Measurements from ENCODE around the gene NBPF1.
"Not testable (repeated sequence)": the region's sequence is repeated elsewhere in the genome, so short reads cannot be mapped to it uniquely, and the experiment has no call there.

The NBPF1 gene

GRCh38 chr1:16641159-16641975, 28.0 kb upstream of the NBPF1 start:
- DNase-seq (ENCODE audit: low read depth) = not testable (repeated sequence)

GRCh38 chr1:16639091-16640031, 26.0 kb upstream of the NBPF1 start:
- DNase-seq (ENCODE audit: low read depth) = not testable (repeated sequence)

DNA sequence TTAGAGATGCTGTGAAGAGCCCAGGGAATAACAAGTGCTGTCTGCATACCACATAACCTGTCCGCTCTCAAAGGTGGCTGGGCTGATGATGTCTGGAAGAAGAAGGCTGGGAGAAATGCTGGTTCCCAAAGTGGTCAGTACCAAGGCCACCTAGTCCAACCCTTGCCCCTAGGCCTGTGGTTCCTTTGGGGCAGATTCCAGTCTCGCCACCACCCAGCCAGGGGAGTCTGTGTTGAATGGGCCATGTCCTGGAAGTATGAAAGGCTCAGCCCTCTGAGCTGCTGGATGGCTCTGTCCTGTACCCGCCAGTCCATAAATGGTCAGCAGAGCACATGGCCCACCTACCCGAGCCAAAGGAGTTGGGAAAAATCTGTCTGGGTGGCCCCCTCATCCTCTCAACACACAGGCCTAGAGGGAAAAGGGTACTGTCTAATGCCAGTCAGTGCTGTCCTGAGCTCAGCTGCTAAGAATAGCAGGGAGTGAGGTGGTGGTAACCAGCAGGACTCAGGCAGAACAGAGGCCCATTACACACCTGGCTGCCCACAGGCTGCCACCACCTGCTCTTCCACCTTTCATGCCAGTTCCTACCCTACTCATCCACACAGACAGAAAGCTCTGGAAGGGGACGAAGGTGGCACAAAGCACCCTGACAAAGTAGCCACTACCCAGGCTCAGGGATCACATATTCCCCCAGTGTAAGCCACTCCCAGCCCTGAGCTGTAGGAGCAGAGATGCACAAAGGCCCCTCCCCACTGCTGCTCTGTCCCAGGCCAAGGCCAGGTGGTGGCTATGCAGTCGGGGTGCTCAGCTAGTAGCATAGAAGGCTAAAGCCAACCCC, 24.8 kb upstream of the NBPF1 start:
- DNase-seq (ENCODE audit: low read depth) = not testable (repeated sequence)

GRCh38 chr1:16636551-16637195, 23.3 kb upstream of the NBPF1 start:
- not testable (repeated sequence) for DNase-seq (ENCODE audit: low read depth)

DNA sequence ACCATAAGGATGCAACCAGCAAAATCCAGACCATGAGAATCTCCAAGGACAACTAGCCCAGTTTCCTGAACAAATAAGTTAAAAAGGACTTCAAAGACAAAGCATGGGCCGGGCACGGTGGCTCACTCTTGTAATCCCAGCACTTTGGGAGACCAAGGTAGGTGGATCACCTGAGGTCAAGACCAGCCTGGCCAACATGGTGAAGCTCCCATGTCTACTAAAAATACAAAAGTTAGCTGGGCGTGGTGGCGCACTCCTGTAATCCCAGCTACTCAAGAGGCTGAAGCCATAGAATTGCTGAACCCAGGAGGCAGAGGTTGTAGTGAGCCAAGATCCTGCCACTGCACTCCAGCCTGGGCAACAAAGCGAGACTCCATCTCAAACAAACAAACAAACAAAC, 22.6 kb upstream of the NBPF1 start:
- not testable (repeated sequence) for DNase-seq (ENCODE audit: low read depth)

DNA sequence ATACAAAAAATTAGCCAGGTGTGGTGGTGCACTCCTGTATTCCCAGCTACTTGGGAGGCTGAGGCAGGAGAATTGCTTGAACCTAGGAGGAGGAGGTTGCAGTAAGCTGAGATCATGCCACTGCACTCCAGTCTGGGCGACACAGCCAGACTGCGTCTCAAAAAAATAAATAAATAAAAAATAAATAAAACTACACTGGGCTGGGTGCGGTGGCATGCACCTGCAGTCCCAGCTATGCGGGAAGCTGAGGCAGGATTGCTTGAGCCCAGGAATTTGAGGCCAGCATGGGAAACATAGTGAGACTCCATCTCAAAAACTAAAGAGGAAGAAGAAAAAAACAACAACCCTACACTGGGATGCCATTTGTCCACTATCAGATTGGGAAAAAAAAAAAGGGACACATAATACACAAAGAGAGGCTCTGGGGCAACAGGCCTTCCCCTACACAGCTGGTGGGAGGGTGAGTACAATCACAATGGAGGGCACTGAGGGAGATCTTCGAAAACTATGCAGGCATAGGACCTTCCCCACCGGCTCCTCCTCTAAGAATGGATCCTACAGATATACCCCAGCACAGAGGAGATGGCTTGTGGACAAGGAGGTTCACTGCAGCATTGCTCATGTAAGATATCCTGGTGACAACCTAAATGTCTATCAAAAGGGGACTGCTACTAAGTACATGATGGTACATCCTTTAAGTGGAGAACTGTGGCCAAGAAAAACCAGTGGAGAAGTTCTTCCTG, 20.3 kb upstream of the NBPF1 start:
- DNase-seq (ENCODE audit: low read depth) = not testable (repeated sequence)

DNA sequence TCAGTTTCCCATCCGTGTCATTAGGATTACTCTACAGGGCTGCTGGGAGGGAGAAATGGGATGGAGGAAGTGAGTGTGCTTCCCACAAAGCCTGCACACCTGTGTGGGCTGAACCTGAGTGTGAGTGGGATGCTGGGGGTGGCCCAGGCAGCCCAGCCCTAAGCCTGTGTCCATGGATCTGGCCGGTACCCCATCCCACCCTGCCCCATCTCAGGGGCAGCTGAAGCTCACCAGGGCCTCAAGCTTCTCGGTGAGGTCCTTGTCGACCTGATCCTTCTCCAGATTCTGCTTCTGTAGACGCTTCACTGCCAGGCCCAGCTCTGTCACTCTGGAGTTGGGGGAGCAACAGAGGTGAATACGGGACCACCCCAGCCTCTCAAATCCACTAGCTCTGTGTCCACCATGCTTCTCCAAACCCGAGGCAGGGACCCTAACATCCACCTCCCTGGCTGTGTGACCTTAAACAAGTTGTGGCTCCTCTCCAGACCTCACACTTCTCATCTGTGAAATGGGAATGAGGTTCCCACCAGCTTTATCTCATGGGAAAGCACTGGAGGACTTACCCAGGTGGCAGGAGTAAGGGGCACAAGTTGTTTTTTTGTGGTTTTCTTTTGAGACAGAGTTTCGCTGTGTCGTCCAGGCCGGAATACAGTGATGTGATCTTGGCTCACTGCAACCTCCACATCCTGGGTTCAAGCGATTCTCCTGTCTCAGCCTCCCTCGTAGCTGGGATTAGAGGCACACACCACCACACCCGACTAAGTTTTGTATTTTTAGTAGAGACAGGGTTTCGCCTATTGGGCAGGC, 18.9 kb upstream of the NBPF1 start:
- DNase-seq (ENCODE audit: low read depth) = not testable (repeated sequence)

DNA sequence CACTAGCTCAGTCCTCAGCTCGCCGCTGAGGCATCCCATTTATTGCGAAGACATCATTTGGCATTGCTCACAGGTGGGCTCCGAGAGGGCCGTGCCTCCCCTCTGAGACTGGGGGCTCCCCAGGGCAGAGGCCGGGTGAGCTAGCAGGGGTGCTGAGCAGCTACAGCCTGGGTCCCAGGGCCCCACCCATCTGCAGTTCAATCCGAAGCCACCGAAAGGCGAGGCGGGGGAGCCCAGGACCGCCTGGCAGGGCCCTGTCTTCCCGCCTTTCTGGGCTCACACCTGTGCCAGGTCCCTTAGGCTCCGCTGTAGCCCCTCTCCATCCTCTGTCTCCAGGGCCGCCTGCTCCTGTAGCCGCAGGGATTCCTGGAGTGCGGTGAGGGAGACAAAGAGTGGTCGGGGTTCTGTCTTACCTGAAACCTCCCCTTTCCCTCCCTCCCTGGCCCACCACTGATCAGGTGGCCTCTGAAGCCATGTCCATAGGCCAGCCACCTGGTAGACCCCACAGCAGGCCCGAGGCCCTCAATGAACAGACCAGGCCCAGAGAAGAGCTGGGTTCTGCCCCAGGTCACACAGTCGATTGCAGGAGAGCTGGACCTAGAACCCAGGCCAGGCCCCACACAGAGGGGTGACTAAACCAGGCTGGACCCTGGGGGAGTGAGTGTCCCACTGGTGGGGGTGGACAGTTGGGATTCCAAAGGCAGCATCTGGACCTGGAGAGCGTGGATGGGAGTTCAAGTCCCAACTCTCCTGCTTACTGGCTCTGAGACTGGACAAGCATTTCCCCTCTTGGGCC, 18.1 kb upstream of the NBPF1 start:
- no peak for DNase-seq (ENCODE audit: low read depth)

GRCh38 chr1:16630661-16631247, 17.4 kb upstream of the NBPF1 start:
- DNase-seq (ENCODE audit: low read depth) = no peak

DNA sequence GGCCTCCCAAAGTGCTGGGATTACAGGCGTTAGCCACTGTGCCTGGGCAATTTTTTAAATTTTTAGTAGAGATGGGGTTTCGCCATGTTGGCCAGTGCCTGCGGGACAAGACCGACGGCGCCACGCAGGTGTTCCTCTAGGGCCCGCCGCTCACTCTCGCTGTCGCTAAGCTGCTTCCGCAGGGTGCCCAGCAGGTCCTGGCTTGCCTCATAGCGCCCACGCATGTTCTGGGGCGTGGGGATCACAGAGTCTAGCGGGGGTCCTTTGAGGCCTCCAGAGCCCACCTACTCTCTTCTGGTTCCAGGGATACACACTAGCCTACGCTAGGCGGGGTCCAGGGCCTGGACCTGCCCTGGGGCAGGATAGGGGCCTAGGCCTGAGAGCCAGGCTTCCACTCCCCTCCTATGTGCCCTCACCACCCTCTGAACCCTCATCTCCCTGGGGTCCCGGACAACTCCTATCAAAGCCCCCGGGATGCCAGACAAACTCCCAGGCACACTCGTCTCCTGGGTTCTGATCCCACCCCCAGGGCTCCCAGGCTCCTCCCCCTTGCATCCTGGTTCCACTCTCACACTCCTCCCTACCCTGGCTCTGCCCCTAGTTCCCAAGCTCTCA, 16.7 kb upstream of the NBPF1 start:
- DNase-seq (ENCODE audit: low read depth) = not testable (repeated sequence)

- no peak for DNase-seq (ENCODE audit: low read depth)
Observed at GRCh38 chr1:16628361-16629111, 15.2 kb upstream of the NBPF1 start.

- not testable (repeated sequence) for DNase-seq (ENCODE audit: low read depth)
Observed at GRCh38 chr1:16626409-16626983, 13.1 kb upstream of the NBPF1 start.

DNA sequence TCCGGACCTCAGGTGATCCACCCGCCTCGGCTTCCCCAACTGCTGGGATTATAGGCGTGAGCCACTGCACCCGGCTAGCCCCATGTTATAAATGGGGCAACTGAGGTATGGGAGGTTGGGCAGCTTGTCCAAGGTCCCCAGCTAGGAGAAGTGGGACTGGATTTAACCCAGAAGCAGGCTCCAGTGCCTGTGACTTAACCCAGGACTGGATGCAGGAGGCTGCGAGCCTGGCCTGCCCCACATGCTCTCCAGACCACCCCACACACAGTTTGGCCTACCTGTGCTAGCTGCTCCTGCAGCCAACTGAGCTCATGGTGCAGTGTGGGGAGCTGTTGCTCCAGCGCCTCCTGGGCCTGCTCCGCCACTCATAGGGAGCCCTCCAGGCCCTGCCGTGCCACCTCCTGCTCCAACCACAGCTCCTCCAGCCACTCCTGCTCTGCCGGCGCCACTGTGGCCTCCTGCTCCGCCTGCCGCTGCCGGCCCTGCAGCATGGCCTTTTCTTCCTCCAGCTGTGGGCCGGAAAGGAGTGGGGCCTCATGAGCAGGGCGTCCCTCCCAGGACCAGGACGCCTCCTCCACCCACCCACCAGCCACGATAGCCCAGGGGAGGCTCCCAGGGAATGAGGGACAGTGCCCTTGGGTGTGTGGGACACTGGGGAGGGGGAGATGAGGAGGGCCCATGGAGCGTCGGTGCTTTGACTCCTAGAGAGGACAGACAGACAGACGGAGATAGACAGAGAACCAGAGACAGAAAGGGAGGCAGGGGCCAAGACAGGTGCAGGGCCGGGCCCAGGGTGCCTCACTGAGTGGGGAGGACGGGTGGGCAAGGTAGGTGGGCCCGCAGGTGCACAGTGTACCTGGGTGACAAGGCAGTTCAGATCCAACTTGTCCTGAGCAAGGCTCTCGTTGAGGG, 12.4 kb upstream of the NBPF1 start:
- DNase-seq (ENCODE audit: low read depth) = no peak

GRCh38 chr1:16623812-16624719, 10.7 kb upstream of the NBPF1 start:
- DNase-seq (ENCODE audit: low read depth) = not testable (repeated sequence)

DNA sequence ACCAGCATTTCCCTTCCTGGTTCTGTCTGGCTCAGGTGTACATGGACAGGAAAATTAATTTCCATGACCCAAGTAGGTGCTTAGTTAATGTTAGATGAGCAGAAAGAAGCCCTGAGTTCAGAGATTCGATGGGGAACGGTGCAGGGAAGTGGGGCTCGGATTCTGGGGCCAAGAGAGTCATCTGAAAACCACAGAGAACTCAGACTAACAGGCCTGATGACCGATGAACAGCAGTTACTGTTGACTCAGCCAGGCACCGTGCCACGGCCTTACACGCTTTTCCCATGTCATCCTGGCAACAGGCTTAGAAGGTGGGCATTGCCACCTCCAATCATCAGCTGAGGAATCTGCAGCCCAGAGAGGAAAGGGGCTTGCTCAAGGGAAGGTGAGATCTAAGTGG, 10.0 kb upstream of the NBPF1 start:
- DNase-seq (ENCODE audit: low read depth) = not testable (repeated sequence)
